NCI-H146 treated with DMSO at 0.1 percent for 48 hours (cell line): ENCODE measurements around the gene POC1B.

Experiments used
- DNase-seq: peaks from one replicate; lab custom pipeline; 2025; ENCODE audit not compliant: unreplicated experiment; lab: John Stamatoyannopoulos, UW

The POC1B gene

DNA sequence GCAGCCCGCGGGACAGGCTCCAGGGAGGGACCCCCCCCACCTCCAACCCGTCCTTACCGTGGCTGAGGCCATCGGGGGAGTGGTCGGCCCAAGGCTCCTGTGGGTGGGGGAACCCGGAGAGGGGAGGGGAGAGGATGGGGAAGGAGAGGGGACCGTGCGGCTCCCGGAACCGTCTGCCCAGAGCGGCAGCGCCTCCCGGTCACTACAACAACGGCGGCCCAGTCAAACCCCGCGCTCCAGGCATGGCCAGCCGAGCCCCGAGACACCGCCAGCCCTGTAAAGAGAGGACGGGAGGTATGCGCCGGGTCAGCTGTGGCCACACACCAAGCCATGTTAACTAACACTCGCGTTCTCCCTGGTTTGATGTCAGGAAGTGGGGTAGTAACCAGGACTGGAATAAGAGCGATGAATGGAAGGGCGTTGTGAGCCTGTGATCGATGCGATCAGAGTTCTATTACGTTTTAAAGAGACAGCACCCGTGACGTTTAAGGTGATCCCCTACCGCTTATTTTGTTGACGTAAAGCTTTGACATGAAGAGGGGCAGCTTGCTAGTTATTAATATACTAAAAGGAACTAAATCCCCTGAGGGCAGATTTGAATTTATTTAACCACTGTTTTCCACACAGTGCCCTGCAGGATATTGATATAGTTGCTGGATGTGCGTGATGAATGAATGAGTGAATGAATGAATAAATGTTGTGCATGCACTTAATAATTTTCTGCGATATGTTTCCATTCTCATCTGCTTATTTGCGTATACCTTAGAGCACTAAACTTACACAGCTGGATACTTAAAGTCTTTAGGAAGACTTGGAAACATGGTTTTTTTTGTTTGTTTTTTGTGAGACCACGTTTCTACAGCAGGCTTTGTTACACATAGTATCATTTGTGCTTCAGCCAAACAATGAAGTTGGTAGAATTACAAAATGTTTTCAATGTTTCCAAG lies at the start of gene POC1B:
TSS of gene POC1B (minus strand) at position 224 of the 947 bp plus-strand sequence. CDS start at position 72, 152 bp downstream.
- DNase-seq, result peak; percentile 84

DNA sequence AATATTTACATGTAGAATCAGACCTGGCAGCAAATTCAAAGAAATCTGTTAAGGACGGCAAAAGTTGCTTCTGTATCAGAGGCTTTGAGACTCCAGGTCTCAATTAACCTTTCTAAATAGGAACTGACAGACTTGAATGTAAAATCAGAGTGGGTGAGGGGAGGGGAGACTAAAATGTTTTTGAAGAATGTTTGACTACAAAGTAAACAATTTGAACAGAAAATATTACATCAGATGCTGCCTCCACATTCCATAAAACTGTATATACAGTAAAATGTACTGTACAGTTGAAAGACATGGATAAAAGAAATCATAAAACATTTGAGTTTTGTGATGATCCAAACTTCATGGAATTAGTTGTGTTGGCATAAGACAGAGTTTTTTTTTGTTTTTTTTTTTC lies 49.5 kb upstream of the POC1B start:
- no peak for DNase-seq

DNA sequence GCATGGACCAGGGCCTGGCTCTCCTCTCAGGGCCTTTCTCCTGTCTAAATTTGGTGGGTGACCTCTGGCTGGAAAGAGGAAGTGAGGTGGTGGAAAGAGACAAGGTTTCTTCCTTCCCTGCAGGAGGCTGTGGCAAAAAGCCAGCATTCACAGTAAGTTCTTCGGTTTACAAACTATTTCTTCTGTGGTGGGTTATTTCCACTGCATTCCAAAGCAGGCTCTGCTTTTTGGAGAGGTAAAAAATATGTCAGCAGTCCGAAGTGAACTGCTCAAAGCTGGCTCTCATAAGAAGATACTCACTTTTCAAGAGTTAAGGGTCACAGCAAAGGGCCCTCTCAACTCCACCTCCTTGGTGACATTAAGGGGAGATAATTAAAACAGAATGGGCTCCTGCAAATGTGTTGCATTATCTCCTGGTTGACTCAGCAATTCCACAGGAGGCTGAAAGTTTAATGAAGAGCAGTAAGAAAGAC lies 48.9 kb upstream of the POC1B start:
- DNase-seq, result no peak

DNA sequence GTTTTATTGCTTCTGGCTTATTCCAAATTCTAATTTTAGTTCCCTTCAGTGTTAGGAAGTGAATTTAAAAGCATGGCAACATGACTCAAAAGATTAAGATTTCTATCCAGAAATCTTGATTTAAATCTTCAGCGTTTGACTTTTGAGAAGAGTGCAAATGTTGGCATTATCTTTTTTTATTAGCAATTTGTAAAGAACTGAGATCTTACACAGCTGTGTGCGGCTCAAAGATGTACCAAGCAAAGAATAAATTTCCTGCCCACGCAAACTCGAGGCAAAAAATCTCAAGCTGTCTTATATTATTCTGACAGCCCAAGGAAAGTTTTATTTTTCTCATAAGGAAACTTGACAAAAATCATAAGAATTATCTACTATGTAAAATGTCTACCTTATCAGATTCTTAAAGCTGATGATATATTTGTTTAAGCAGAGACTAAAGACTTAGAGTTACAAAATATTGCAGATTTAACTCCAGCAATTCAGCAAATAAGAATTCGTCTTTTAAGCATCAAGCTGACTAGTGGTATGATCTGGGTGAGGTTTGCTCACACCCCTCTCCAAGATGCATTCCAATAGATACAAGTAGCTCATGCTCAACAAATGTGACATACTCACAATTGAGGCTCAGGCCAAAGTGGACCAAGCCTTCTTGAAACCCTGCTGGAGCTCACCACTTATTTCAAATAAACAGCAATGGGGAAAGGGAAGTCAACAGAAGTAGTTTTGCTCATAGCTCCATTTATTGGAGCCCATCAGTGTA lies 47.4 kb upstream of the POC1B start:
- no peak for DNase-seq

DNA sequence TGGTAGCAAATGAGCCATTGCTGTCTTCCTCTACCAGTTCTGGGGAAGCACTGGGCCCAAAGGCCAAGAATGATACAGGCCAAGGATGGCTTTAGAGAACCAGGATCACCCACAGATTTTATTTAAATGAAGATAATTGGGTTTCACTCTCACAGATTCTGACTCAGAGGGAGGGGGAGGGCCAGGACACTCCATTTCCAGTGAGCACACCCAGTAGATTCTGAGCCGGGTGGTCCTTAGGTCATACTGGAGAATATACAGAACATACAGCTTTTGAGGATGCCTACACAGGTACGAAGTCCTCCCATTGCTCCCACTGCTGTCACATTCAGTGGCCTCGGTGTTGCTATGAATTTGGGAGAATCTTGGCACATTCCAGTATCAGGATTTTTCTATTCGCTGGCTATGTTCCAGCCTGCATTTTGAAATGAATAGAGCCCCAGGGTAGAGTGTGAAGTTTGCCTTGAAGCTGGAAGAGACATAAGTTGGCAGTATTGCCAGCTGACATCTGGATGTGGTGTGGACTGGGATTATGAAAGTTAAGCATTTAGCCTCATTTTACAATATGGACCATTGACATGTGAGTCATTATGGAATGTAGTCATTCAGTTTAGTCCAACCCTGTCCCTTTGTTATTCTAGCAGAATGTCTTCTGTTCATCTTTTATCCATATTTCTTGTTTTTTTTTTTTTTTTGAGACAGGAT lies 45.8 kb upstream of the POC1B start:
- no peak for DNase-seq

DNA sequence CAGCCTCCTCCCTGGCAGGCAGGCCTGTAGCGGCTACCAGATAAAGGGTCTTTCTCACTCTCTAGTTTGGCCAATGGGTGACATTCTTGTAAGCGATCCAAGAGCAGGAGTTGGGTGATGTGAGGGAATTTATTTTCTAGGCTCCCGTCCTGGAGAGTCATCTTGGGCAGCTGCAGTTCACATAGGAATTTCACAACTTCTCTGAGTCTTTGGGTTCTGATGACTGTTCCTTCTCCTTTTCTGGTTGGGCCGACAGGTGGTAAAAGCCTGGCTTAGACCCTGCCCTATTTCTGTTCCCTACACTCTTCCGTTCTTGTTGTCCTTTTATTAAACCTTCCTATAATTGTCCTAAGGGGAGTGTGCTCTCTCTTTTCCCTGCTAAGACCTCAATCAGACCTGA lies 42.6 kb upstream of the POC1B start:
- no peak for DNase-seq

DNA sequence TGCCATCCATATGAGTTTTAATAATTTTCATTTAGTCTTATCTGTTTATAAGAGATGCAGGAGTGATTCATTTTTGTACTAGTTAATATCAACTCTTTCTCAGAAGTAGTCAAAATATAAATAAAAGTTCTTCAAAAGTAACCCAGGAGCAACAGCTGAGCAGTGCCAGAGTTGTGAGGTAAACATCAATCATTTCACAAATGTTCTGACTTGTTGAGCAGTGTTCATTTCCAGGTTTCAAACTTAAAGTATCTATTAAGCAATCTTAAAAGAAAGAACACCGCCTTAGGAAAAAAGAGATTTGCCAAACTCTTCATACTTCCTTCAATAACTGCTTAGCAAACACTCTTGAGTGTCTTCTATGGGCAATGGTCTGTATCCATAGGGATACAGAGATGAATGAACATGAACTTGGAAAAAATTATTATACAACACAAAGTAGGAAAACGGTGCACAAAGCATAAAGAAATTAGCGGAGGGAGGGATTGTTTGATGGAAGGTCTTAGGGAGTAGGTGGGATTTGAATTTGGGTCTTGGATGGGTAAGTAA lies 41.9 kb upstream of the POC1B start:
- no peak for DNase-seq

DNA sequence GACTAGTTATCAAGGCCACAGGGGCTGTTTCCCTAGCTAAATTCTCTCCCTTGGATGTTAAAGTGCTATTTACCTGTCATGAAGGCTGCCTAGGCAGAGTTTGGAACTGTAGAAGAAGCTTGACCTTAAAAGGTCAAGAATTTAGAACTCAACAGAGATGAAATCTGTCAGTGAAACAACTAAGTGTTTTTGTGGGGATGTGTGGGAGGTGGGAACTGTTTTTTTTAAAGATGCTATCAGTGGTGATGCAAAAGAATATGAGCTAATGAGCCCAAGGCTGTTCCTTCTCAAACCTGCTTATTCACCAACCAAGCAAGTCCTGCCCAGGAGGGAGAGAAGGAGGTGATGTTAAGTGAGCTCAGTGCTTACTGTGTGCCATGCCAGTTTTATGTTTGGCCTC lies 40.8 kb upstream of the POC1B start:
- no peak for DNase-seq

DNA sequence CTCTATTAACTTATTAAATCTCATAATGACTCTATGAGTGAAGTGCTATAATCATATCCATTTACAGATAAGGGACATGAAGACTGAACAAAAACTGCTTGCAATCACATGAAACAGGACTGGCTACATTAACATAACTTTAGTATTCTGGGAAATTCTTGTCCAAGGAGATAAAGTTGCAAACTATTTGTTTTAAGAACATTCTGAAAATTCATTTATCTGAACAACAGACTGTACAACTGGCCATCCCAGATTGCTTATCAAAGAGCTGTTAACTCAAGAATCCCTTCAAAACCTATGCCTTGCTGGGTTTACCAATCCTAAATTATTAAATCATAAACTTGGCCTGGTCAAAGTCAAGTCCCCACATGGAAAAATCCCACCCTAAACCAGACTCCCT lies 39.2 kb upstream of the POC1B start:
- DNase-seq, result no peak

DNA sequence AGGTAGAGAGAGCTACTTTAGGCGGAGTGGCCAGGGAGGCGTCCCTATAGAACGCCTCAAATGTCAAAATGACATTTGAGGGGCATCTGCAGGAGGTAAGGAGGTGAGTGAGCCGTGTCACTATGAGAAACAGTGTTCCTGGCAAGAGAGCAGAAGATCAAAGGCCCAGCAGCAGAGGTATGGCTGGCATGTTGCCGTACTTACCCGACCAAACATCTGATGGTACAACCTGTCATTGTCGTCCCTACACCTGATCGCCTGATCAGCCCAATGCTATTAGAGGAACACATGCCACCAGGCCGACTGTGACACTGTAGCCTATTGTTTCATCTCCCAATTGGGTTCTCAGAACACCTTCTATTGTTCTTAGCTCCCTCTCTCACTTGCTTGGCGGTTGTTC lies 33.9 kb upstream of the POC1B start:
- DNase-seq, result no peak

DNA sequence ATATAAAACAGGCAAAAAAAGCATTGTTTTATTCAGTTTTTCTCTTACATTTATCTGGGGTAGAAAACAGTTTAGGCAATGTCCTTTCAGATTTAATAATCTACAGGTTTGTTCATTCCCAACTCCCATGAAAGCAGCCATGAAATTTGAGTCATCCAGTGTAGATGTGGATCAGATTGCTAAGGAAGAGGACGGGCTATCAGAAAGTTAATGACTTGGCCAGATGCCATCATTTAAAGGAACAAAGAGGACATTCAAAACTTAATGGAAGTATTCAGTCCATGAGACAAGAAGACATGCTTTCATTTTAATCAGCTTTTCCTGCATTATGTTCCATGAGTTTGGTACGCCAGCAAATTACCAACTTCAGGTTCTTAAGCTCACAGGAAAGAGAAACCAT lies 31.1 kb upstream of the POC1B start:
- no peak for DNase-seq

DNA sequence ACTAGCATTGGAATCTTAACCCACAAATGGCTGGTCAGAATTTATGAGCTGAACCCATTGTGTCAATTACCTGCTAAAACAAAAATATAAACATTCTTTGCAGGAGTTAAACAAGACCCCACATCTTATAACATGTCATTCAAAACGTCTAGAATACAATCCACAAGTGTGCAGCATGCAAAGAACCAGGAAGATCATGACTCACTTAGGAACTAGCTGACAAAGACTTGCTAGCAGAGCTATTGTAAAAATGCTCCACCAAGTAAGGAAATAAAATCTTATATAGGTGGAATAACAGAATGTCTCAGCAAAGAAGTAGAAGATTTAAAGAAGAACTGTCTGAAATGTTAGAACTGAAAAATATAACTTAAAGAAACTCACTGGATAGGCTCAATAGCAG lies 26.5 kb upstream of the POC1B start:
- DNase-seq, result no peak

DNA sequence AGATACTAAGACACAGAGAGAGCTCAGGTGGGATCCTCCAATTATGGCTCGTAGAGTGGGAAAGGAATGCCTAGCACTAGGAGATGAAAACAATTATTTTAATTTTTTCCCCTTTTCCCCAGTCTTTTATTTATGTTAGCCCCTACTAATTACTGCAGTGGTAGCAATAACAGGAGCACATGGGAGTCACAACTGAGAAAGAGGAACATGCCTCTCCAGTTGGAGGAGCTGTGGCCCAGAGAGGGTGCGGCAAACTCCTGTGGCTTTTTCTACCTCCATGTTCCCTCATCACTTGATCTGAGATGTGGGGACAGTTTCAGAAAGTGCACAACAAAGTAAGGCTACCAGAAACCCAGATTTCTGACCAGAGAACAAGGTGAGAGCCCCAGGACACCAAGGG lies 25.9 kb upstream of the POC1B start:
- DNase-seq, result no peak

DNA sequence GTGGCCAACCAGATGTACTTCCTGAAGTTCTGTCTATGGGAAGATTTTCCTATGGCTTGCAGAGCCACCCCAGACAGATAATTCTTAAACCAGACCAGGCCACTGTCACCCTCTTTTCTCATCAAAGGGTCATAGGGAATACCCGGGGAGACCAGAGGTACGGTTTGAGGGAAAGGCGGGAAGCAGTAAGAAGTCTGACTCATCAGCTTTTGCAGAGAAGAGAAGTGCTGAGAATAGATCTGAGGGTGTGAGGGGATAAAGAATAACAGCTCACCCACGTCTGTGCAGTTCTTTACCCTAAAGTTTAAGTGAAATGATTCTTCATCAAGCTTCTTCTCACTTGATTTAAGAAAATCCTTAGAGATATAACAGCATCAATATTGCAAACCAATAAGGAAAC lies 21.3 kb upstream of the POC1B start:
- DNase-seq, result no peak

DNA sequence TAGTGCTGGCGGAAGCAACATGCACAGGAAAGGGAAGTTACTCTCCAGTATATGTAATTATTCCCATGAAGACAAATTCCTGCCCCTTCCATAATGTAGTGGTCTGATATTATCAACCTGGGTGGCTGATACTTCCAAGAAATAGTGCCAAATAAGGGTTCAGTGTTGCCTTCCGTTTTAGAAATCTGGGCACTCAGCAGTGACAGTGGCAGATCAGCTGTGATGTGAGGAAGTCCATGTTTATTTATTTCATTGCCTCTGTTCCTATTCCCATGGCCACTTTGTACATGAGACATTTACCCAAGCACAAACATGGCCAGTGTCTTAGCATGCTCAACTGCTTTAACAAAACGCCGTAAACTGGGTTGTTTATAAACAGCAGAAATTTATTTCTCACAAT lies 20.3 kb upstream of the POC1B start:
- no peak for DNase-seq

DNA sequence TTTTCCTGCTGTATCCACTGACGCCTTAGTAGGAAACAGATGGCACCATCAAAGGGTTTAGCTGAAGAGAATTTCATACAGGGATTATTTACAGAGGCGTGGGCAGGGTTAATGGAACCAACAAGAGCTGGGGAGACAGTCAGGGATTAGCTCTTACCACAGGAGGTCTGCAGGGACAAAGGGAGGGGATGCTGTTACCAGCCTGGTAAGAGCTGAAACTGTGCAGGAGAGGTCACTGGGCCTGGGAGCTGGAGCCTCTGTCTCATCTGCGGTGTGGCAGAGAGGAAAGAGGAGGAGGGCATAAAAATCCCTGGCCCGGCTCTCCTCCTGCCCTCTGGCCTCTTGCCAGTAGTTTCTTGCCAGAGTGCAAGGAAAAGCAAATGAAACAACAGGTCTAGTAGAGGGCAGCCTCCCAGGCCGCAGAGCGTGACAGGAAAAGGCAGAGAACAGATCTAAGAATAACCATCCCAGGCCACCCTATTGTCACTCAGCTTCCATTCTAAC lies 18.9 kb upstream of the POC1B start:
- DNase-seq, result peak; percentile 15

DNA sequence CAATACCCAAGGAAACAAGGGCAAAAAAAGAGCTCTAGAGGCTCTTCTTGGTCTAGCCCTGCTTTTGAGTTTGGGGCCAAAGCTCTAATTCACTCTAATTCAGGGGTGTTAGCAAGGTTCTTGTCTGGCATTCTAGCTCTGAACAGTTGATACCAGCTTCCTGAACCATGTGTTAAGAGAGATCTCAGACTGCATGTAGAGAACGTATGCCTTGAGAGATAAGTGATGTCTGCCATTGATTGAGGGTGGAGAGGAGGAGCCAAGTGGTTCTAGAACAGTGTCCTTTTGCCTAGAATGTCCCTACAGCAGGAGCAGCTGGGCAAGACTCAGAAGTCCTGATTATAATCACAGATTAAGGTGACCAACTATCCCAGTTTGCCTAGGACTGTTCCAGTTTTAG lies 18.2 kb upstream of the POC1B start:
- DNase-seq, result no peak

DNA sequence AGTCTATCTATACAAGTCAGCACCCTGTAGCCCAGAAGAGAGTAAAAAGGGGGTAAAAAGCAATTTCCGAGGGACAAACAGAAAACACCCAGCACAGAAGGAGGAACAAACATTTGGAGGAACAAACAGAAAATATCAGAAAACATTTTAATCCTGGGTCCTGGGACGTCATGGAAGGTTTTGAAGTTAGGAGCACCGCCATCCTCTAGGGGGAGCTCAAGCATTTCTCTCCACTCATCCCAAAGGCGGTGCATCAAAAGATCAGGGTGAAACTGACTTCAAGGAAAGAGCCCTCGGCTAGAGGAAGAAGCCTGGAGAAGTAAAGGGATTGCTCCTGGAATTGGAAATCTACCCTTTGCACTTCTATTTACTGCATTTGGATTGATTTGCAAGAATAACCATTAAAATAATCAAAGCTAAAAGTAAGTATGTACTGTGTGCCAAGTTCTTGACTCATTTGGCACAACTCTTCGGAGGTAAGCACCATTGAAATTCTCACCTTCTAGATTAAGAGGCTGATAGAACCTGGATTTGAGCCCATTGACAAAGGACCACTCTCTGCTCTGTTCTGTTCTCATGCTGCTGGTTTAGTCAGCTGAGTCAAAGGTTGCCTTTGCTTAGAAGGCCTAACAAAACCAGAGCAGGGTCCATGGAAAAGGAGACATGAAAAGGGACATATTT lies 17.2 kb upstream of the POC1B start:
- DNase-seq, result peak; percentile 47

DNA sequence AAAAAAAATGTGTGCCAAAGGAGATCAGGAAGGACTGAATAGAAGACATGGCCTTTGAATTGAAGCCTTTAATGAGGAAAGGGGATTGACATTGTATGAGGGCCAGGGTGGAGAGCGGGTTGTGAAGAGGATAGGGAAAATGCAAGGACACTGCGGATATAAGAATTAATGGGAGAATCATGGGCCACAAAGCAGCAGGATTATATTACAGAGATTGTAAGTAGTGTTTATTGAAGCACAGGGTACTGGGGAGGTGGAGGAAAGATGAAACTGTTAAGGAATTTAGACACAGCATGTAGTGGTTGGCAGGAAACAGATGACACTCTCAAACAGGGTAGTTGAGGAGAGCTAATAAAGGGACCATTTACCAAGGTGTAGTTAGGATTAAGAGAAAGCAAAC lies 16.4 kb upstream of the POC1B start:
- DNase-seq, result no peak

DNA sequence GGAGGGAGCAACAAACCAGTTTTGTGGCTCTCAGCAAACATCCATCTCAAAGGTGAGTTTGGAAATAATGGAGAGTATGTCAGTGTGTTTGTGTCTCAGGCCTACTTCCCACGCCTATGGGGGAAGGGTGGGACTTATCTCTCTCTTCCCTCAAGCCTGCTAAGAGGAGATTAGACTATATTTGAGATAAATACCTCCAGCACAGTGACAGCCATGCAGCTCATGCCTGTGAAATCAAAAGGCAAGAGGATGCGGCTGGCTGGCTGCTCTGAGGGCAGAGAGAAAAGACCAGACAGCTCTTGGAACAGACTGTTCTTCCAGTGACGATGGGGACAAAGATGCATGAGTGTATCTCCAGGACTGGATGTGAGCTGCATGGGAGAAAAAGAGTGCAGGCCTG lies 14.7 kb upstream of the POC1B start:
- no peak for DNase-seq
